ENCODE measurements around the gene GALNT10. TPM values are rescaled to one million over a fixed set of nuclear protein-coding genes. Genes with fewer than 3 reads are reported as not detected.
A peak's percentile ranks its signal among the peaks of the same experiment; 100 is the strongest.

GALNT10 gene
- total and polyA plus RNA-seq, 10 of the 15 experiments (the other 5 are each of a cell fraction or from before 2014, with no cell fraction given): 3.9 to 35.4 (median 15.5) TPM

GRCh38 chr5:154403776-154404387 is 213.3 kb downstream of the GALNT10 start (continued):
- TF ChIP-seq EP300 (IDR thresholded peaks at IDR 0.05; ENCODE audit: borderline replicate concordance in 1 of 2, control insufficient read depth in 1 of 2, low read depth in 2 of 2, low read length in 2 of 2) (no peak), ZNF24 (IDR thresholded peaks at IDR 0.05) (no peak), BCL11A (IDR thresholded peaks at IDR 0.05; ENCODE audit: low read depth, low read length) (no peak), CHD4 (IDR thresholded peaks at IDR 0.05) (no peak), ZNF622 (IDR thresholded peaks at IDR 0.05) (no peak), TCF12 (IDR thresholded peaks at IDR 0.05; ENCODE audit: low read depth, low read length) (no peak)

- H3K27me3 ChIP-seq (replicated peaks in 1 of 2; ENCODE audit: control insufficient read depth in 2 of 2, insufficient read depth in 2 of 2, low read length in 1 of 2): no peaks in the 10 kb centered on the region
- no TSS peak for BruUV-seq (replicated peaks)
- POLR2A ChIA-PET: interaction anchor here (0.6 to 1.9 kb wide), 3 partner anchors 126 to 215 kb away, joined by 3 to 4 read pairs (median 4); partner anchors contain the start of gene GALNT10
- no peaks in the 10 kb centered on the region for H4K20me1 ChIP-seq (ENCODE audit: control insufficient read depth, insufficient read depth)
- peak; percentile 74 for FAIRE-seq
- 15% methylated on average over 29 of the region's 37 CpGs for WGBS (ENCODE audit: insufficient coverage, insufficient replicate concordance, low lambda C conversion rate, missing lambda C conversion rate)
- H2AFZ ChIP-seq (ENCODE audit: control insufficient read depth, low read depth, low read length): peak overlapping the region; percentile 88
- CTCF ChIA-PET: interaction anchor here (0.6 to 6.3 kb wide), 71 partner anchors 8 to 440 kb away, joined by 3 to 106 read pairs (median 5); partner anchors contain the start of gene GALNT10
- H3K9me3 ChIP-seq (replicated peaks; ENCODE audit: control insufficient read depth, insufficient read depth, low read length): no peaks in the 10 kb centered on the region
- intact Hi-C loops (cut with micrococcal nuclease; ENCODE audit: unreplicated experiment): loop anchor here (1.0 to 2.0 kb wide), 7 partner anchors 20 to 430 kb away; no protein-coding TSS in a partner anchor
- peak overlapping the region; percentile 55; the same call in 1 of the 2 replicates for H3K9ac ChIP-seq (ENCODE audit: control insufficient read depth, insufficient read depth, low read length)
- SMC1A ChIA-PET (ENCODE audit: uncharacterized antibody, unreplicated experiment): interaction anchor here (0.7 to 7.5 kb wide), 40 partner anchors 10 to 440 kb away, joined by 3 to 129 read pairs (median 5); partner anchors contain the start of gene GALNT10
- RAD21 ChIA-PET (ENCODE audit: unreplicated experiment): interaction anchor here (0.6 to 4.8 kb wide), 44 partner anchors 10 to 522 kb away, joined by 3 to 106 read pairs (median 4); partner anchors contain the start of gene GALNT10
- no peak for DNase-seq (ENCODE audit: low read depth, low spot score)
- no peak overlapping the region for H3K4me3 ChIP-seq
- peak; percentile 100 for ATAC-seq
- 0 out of 2 replicates have a peak overlapping the region, but pooled peaks have one; percentile 11 for H3K27ac ChIP-seq (ENCODE audit: control insufficient read depth, insufficient read depth)
- H3K36me3 ChIP-seq (ENCODE audit: control insufficient read depth in 2 of 2, insufficient read depth in 2 of 2, low read length in 1 of 2): peaks cover 0 to 6% of the 10 kb centered on the region in 2 experiments; a peak in 1 of 4 replicates
- peak overlapping the region; percentile 86 for H3K4me2 ChIP-seq (ENCODE audit: control insufficient read depth, insufficient read depth)
- H3K79me2 ChIP-seq (ENCODE audit: control insufficient read depth, insufficient read depth, low read length): no peaks in the 10 kb centered on the region
- H3K4me1 ChIP-seq (ENCODE audit: control insufficient read depth, insufficient read depth, low read length): peaks cover 4% of the 10 kb centered on the region; the same call in 1 of the 2 replicates
- in situ Hi-C loops (cut with MboI): no loop called here
- TF ChIP-seq POLR2A (IDR thresholded peaks at IDR 0.05; ENCODE audit: low read depth, low read length) (peak; percentile 44; the same call in 1 of the 2 replicates), LARP7 (IDR thresholded peaks at IDR 0.05) (0 out of 2 replicates have a peak, but pooled peaks have one; percentile 43), IRF4 (IDR thresholded peaks at IDR 0.05; ENCODE audit: low read depth, low read length) (peak; percentile 31; the same call in 1 of the 2 replicates), RB1 (IDR thresholded peaks at IDR 0.05; ENCODE audit: borderline replicate concordance) (peak; percentile 89; the same call in 1 of the 2 replicates), CREM (IDR thresholded peaks at IDR 0.05; ENCODE audit: low read depth) (0 out of 2 replicates have a peak, but pooled peaks have one; percentile 23), POU2F2 (IDR thresholded peaks at IDR 0.05; ENCODE audit: borderline replicate concordance, low read depth, low read length) (no peak), SPI1 (IDR thresholded peaks at IDR 0.05; ENCODE audit: borderline replicate concordance, insufficient read depth, low read depth, low read length) (no peak), RAD21 (IDR thresholded peaks at IDR 0.05; ENCODE audit: insufficient read depth, low read depth, low read length) (peak; percentile 92), STAT1 (conservative IDR thresholded peaks at IDR 0.05) (no peak)
- TF ChIP-seq, protein P1, sequence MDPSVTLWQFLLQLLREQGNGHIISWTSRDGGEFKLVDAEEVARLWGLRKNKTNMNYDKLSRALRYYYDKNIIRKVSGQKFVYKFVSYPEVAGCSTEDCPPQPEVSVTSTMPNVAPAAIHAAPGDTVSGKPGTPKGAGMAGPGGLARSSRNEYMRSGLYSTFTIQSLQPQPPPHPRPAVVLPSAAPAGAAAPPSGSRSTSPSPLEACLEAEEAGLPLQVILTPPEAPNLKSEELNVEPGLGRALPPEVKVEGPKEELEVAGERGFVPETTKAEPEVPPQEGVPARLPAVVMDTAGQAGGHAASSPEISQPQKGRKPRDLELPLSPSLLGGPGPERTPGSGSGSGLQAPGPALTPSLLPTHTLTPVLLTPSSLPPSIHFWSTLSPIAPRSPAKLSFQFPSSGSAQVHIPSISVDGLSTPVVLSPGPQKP (IDR thresholded peaks at IDR 0.05; ENCODE audit: low read depth, low read length): no peak
- TF ChIP-seq, protein P2, sequence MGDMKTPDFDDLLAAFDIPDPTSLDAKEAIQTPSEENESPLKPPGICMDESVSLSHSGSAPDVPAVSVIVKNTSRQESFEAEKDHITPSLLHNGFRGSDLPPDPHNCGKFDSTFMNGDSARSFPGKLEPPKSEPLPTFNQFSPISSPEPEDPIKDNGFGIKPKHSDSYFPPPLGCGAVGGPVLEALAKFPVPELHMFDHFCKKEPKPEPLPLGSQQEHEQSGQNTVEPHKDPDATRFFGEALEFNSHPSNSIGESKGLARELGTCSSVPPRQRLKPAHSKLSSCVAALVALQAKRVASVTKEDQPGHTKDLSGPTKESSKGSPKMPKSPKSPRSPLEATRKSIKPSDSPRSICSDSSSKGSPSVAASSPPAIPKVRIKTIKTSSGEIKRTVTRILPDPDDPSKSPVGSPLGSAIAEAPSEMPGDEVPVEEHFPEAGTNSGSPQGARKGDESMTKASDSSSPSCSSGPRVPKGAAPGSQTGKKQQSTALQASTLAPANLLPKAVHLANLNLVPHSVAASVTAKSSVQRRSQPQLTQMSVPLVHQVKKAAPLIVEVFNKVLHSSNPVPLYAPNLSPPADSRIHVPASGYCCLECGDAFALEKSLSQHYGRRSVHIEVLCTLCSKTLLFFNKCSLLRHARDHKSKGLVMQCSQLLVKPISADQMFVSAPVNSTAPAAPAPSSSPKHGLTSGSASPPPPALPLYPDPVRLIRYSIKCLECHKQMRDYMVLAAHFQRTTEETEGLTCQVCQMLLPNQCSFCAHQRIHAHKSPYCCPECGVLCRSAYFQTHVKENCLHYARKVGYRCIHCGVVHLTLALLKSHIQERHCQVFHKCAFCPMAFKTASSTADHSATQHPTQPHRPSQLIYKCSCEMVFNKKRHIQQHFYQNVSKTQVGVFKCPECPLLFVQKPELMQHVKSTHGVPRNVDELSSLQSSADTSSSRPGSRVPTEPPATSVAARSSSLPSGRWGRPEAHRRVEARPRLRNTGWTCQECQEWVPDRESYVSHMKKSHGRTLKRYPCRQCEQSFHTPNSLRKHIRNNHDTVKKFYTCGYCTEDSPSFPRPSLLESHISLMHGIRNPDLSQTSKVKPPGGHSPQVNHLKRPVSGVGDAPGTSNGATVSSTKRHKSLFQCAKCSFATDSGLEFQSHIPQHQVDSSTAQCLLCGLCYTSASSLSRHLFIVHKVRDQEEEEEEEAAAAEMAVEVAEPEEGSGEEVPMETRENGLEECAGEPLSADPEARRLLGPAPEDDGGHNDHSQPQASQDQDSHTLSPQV (IDR thresholded peaks at IDR 0.05): peak; percentile 67; the same call in 1 of the 2 replicates
Observed at GRCh38 chr5:154405078-154405792, 214.7 kb downstream of the GALNT10 start.
